ENCODE results near the gene ZFAND5. TPM values are rescaled to one million over a fixed set of nuclear protein-coding genes. Genes with fewer than 3 reads are reported as not detected.

Gene ZFAND5
- total RNA-seq, 4 donors from 2014 or later: 124 to 488 (median 288) TPM

DNA sequence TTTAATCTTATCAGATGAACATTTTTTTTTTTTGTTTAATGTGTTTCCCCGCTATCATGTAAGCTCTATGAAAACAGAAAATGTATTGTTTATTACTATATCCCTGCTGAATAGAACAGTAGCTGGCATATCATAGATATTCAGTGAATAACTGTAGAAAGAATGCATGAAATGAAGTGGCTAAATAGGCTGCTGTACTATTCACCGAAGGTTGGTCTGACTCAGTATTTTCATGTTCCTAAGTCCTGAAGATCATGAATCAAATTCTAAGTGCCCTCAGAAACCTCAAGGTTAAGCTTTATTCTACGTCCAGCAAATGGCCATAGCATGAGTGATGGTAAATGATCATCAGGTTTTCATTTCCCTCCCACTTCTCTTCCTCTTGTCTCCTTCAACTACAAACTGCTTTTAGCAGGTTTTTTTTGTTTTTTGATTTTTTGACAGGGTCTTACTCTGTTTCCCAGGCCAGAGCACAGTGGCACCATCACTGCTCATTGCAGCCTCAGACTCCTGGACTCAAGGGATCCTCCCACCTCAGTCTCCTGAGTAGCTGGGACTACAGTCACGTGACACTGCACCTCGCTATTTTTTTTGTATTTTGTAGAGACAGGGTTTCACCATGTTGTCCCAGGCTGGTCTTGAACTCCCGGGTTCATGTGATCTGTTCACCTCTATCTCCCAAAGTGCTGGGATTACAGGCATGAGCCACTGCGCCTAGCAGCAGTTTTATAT, 19.1 kb upstream of the ZFAND5 start:
- Histone ChIP-seq H3K27ac (peak overlapping the region in 1 of 4 donors; percentile 13), H3K27me3 (no peaks in the 10 kb centered on the region), H3K36me3 (no peaks in the 10 kb centered on the region), H3K4me3 (no peak overlapping the region), H3K4me1 (peaks cover 0 to 14% (median 0%) of the 10 kb centered on the region in 3 donors), H3K9me3 (no peaks in the 10 kb centered on the region)
- no peak for TF ChIP-seq POLR2A (IDR thresholded peaks at IDR 0.05)
- TF ChIP-seq POLR2AphosphoS5 (IDR thresholded peaks at IDR 0.05): peak; percentile 45
- no peak for ATAC-seq
- WGBS, 2 donors (ENCODE audit: low coverage in 1 of 2): 41 to 62% methylated on average over 2 to 5 of the region's 7 CpGs

DNA sequence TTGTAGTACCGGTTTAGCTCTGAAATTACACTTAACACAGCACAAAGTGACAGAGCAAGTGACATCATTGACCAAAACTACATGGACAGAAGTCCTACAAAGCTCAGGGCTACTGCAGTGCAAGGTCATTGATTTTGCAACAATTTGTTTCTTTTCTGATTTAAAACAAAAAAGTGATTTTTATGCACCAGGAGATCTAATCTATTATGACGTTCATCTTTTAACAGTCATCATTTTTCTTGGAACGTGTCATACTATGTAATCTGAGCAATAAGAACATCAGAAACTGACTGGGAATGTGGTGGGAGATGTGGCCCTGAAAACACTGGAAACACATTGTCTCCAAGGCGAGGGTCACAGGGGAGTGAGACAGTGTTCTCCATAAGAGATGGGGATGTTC, 17.4 kb upstream of the ZFAND5 start:
- no peak for ATAC-seq
- no peaks in the 10 kb centered on the region for H3K9me3 ChIP-seq
- H3K4me1 ChIP-seq: peaks cover 0 to 14% (median 0%) of the 10 kb centered on the region in 3 donors
- 80 to 88% methylated on average over 1 to 4 of the region's 4 CpGs for WGBS, 2 donors (ENCODE audit: low coverage in 1 of 2)
- no peak for TF ChIP-seq EP300 (IDR thresholded peaks at IDR 0.05)
- TF ChIP-seq POLR2AphosphoS5 (IDR thresholded peaks at IDR 0.05): no peak
- TF ChIP-seq, protein P1, sequence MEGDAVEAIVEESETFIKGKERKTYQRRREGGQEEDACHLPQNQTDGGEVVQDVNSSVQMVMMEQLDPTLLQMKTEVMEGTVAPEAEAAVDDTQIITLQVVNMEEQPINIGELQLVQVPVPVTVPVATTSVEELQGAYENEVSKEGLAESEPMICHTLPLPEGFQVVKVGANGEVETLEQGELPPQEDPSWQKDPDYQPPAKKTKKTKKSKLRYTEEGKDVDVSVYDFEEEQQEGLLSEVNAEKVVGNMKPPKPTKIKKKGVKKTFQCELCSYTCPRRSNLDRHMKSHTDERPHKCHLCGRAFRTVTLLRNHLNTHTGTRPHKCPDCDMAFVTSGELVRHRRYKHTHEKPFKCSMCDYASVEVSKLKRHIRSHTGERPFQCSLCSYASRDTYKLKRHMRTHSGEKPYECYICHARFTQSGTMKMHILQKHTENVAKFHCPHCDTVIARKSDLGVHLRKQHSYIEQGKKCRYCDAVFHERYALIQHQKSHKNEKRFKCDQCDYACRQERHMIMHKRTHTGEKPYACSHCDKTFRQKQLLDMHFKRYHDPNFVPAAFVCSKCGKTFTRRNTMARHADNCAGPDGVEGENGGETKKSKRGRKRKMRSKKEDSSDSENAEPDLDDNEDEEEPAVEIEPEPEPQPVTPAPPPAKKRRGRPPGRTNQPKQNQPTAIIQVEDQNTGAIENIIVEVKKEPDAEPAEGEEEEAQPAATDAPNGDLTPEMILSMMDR (IDR thresholded peaks at IDR 0.05): no peak
- TF ChIP-seq POLR2A (IDR thresholded peaks at IDR 0.05): no peak
- no peaks in the 10 kb centered on the region for H3K27me3 ChIP-seq
- no peaks in the 10 kb centered on the region for H3K36me3 ChIP-seq
- H3K4me3 ChIP-seq: no peak overlapping the region
- H3K27ac ChIP-seq: no peak overlapping the region

DNA sequence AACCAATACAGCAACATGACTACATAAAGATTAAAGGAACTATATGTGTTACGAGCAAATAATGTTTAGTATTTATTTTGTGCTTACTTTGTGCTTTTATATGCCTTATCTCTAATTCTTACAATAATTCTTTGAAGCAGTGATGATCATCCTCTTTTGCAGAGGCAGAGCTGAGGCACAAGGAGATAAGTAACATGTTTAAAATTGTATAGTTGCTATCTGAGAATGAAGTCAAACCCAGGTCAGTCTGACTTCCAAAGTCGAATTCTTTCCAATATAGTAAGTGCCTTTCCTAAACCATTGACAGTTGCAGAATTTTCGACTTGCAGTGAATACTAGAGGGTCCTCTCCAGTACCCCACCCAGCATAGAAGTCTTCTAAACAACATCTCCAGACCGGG, 12.0 kb upstream of the ZFAND5 start:
- no peak overlapping the region for H3K27ac ChIP-seq
- H3K9me3 ChIP-seq: no peaks in the 10 kb centered on the region
- H3K4me3 ChIP-seq: no peak overlapping the region
- ATAC-seq: no peak
- no peaks in the 10 kb centered on the region for H3K27me3 ChIP-seq
- H3K4me1 ChIP-seq: no peaks in the 10 kb centered on the region
- H3K36me3 ChIP-seq: no peaks in the 10 kb centered on the region
- TF ChIP-seq EP300 (IDR thresholded peaks at IDR 0.05): no peak
- TF ChIP-seq POLR2AphosphoS5 (IDR thresholded peaks at IDR 0.05): no peak
- TF ChIP-seq POLR2A (IDR thresholded peaks at IDR 0.05): no peak
- TF ChIP-seq, protein P1 (IDR thresholded peaks at IDR 0.05): no peak
- WGBS, 2 donors (ENCODE audit: low coverage in 1 of 2): 53 to 87% methylated on average over 2 to 3 of the region's 4 CpGs

DNA sequence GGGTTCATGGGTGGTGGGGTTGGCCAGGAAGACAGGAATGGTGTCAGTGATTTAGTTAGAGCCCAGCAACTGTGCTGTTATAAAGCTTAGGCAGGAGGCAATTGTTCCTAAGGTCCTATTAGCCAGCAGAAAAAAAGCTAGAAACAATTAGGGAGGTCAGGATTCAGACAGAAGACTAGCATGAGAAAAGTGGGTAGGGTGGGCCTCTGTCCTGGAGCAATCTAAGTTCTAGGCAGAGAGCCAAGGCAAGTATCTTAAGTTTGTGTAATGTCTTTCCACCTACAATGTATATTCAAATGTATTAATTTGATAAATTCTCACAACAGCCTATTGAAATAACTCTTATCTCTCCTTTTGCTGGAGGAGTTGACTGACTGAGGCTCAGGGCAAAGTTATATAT, 6.1 kb upstream of the ZFAND5 start:
- ATAC-seq: no peak
- Histone ChIP-seq H3K27me3 (no peaks in the 10 kb centered on the region), H3K9me3 (no peaks in the 10 kb centered on the region), H3K27ac (no peak overlapping the region), H3K4me1 (peaks cover 5 to 15% (median 7%) of the 10 kb centered on the region in 3 donors), H3K4me3 (no peak overlapping the region), H3K36me3 (no peaks in the 10 kb centered on the region)
- TF ChIP-seq EP300 (IDR thresholded peaks at IDR 0.05) (no peak), POLR2AphosphoS5 (IDR thresholded peaks at IDR 0.05) (no peak), POLR2A (IDR thresholded peaks at IDR 0.05) (no peak)
- TF ChIP-seq, protein P1 (IDR thresholded peaks at IDR 0.05): no peak

DNA sequence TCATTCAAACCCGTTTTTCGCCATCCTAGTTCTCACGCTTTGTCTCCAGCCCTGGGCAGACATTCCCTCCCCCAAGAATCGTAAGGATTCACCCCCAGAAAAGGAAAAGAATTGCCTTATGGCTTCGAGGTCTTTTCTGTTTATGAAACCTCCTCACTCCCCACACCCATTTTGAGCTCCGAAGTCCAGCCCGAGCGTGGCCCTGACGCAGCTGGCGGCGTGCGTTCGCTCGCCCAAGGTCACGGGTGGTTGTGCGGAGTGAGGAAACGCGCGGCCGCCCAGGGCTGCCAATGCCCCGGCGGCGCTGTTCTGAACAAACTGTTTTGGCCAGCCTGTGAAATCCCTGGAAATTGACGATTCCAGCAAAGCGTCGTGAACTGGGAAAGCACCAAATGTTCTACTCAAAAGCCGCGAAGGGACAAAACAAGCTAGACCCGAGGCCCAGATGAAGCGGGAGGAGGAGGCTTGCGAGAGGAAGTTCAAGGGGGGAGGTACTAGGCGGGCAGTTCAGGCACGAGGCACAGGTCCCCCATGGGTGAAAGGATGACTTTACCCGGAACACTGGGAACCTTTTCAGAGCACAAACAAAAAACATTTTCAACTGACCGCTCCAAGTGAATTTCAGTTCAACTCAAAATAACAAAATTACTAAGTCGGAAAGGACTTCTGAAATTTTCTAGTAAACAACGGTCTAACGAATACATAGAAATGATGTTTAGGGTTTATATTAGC, 683 bp upstream of the ZFAND5 start:
- Histone ChIP-seq H3K9me3 (no peaks in the 10 kb centered on the region), H3K27me3 (no peaks in the 10 kb centered on the region), H3K4me1 (peaks cover 5 to 25% (median 7%) of the 10 kb centered on the region in 3 donors), H3K27ac (peak overlapping the region; percentile 94 to 100 (median 99)), H3K4me3 (peak overlapping the region; percentile 26 to 90), H3K36me3 (peaks cover 0 to 2% of the 10 kb centered on the region in 2 donors)
- peak; percentile 82 for ATAC-seq
- WGBS, 2 donors (ENCODE audit: low coverage in 1 of 2): 4 to 7% methylated on average over 14 to 19 of the region's 38 CpGs
- TF ChIP-seq POLR2A (IDR thresholded peaks at IDR 0.05) (no peak), EP300 (IDR thresholded peaks at IDR 0.05) (peak; percentile 97), POLR2AphosphoS5 (IDR thresholded peaks at IDR 0.05) (peak; percentile 97)
- TF ChIP-seq, protein P1 (IDR thresholded peaks at IDR 0.05): peak in 3 of 4 experiments; percentile 17 to 38 (median 33)
